ENCODE measurements around the gene MDGA2. TPM values are rescaled to one million over a fixed set of nuclear protein-coding genes. Genes with fewer than 3 reads are reported as not detected.

Gene MDGA2
- total RNA-seq, 1 donor = not detected

GRCh38 chr14:46887144-46887543 is 788.3 kb downstream of the MDGA2 start:
- no peak for TF ChIP-seq CTCF (IDR thresholded peaks at IDR 0.05; ENCODE audit: insufficient read depth, low read depth, low read length)
- no peak overlapping the region for H3K4me3 ChIP-seq (ENCODE audit: low read depth, low read length)
- no peak for DNase-seq (ENCODE audit: low read depth)

- DNase-seq (ENCODE audit: low read depth) = no peak
- no peak for TF ChIP-seq CTCF (IDR thresholded peaks at IDR 0.05; ENCODE audit: insufficient read depth, low read depth, low read length)
- H3K4me3 ChIP-seq (ENCODE audit: low read depth, low read length) = no peak overlapping the region
Measured at GRCh38 chr14:46885566-46885965, 789.8 kb downstream of the MDGA2 start.

- no peak for TF ChIP-seq CTCF (IDR thresholded peaks at IDR 0.05; ENCODE audit: insufficient read depth, low read depth, low read length)
- DNase-seq (ENCODE audit: low read depth) = no peak
- no peak overlapping the region for H3K4me3 ChIP-seq (ENCODE audit: low read depth, low read length)
Measured at GRCh38 chr14:46861753-46862152, 813.7 kb downstream of the MDGA2 start.

GRCh38 chr14:46840944-46841720 is 834.3 kb downstream of the MDGA2 start:
- no peak for DNase-seq (ENCODE audit: low read depth)

GRCh38 chr14:46820291-46820690 is 855.1 kb downstream of the MDGA2 start:
- no peak overlapping the region for H3K4me3 ChIP-seq (ENCODE audit: low read depth, low read length)
- DNase-seq (ENCODE audit: low read depth) = no peak
- no peak for TF ChIP-seq CTCF (IDR thresholded peaks at IDR 0.05; ENCODE audit: insufficient read depth, low read depth, low read length)

More at GRCh38 chr14:46840944-46841720, 834.3 kb downstream of the MDGA2 start:
- no peak overlapping the region for H3K4me3 ChIP-seq (ENCODE audit: low read depth, low read length)
- TF ChIP-seq CTCF (IDR thresholded peaks at IDR 0.05; ENCODE audit: insufficient read depth, low read depth, low read length) = no peak

GRCh38 chr14:46819117-46819516 is 856.3 kb downstream of the MDGA2 start:
- TF ChIP-seq CTCF (IDR thresholded peaks at IDR 0.05; ENCODE audit: insufficient read depth, low read depth, low read length) = no peak
- H3K4me3 ChIP-seq (ENCODE audit: low read depth, low read length) = no peak overlapping the region
- no peak for DNase-seq (ENCODE audit: low read depth)

GRCh38 chr14:46818147-46818546 is 857.3 kb downstream of the MDGA2 start:
- TF ChIP-seq CTCF (IDR thresholded peaks at IDR 0.05; ENCODE audit: insufficient read depth, low read depth, low read length) = no peak

More at GRCh38 chr14:46818147-46818546, 857.3 kb downstream of the MDGA2 start:
- no peak overlapping the region for H3K4me3 ChIP-seq (ENCODE audit: low read depth, low read length)
- no peak for DNase-seq (ENCODE audit: low read depth)
